Neural progenitor cell (in vitro differentiated cells): ENCODE data around the gene PLXNB1.

ENCODE experiments used
- EZH2phosphoT487 ChIP-seq: fragments of 200-600 bp; sonication (generic); IDR thresholded peaks from 2 replicates; pipeline ENCODE4 v1.6.1; 2017; ENCODE audit warnings: antibody characterized with exemption
- TF ChIP-seq, protein P1 (sequence below): fragments of 200-600 bp; sonication (generic); IDR thresholded peaks from 2 replicates; pipeline ENCODE4 v1.5.1; 2017; ENCODE audit warnings: antibody characterized with exemption, mild to moderate bottlenecking

DNA sequence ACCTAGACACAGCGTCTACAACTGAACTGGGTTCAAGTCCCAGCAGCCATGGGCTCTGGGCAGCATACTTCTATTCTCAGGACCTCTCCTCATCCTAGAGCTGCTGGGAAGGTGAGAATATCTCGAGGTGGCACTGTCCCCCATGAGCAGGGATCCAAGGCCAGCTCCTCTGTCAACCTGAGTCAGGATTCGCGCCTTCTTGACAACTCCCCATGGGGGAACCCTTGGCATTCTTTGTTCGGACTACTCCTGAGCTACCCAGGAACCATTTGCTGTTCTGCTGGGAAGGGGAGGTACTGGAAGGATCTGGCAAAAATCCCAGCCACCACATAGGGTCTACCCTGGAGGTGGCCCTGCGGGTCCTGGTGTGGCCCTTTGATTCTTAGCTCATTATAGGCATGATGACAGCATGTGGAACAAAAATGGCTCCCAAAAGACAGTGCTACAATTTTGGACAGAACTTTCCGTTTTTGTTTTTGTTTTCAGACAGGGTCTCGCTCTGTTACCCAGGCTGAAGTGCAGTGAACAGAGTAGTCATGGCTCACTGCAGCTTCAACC is 22.3 kb downstream of the PLXNB1 start:
- TF ChIP-seq, protein P1, sequence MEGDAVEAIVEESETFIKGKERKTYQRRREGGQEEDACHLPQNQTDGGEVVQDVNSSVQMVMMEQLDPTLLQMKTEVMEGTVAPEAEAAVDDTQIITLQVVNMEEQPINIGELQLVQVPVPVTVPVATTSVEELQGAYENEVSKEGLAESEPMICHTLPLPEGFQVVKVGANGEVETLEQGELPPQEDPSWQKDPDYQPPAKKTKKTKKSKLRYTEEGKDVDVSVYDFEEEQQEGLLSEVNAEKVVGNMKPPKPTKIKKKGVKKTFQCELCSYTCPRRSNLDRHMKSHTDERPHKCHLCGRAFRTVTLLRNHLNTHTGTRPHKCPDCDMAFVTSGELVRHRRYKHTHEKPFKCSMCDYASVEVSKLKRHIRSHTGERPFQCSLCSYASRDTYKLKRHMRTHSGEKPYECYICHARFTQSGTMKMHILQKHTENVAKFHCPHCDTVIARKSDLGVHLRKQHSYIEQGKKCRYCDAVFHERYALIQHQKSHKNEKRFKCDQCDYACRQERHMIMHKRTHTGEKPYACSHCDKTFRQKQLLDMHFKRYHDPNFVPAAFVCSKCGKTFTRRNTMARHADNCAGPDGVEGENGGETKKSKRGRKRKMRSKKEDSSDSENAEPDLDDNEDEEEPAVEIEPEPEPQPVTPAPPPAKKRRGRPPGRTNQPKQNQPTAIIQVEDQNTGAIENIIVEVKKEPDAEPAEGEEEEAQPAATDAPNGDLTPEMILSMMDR = no peak
- TF ChIP-seq EZH2phosphoT487 = no peak
